Osteocyte (in vitro differentiated cells): ENCODE results near the gene CHERP. TPM values are rescaled to one million over a fixed set of nuclear protein-coding genes. Genes with fewer than 3 reads are reported as not detected.

Source experiments
- DNase-seq: peaks from one replicate; pipeline ENCODE4 v3.0.0; 2021; ENCODE audit warnings: mixed read lengths; ENCODE audit not compliant: unreplicated experiment; ENCODE audit errors: extremely low spot score
- H3K27ac Mint-ChIP-seq: one replicate; pipeline ENCODE4 v1.8.0; 2021; ENCODE audit warnings: mild to moderate bottlenecking, mixed read lengths; ENCODE audit not compliant: unreplicated experiment
- H3K27me3 Mint-ChIP-seq: one replicate; pipeline ENCODE4 v1.8.0; 2021; ENCODE audit warnings: mixed read lengths; ENCODE audit not compliant: unreplicated experiment
- H3K36me3 Mint-ChIP-seq: one replicate; pipeline ENCODE4 v1.8.0; 2021; ENCODE audit warnings: mixed read lengths; ENCODE audit not compliant: unreplicated experiment
- H3K4me1 Mint-ChIP-seq: one replicate; pipeline ENCODE4 v1.8.0; 2021; ENCODE audit warnings: mixed read lengths; ENCODE audit not compliant: unreplicated experiment
- H3K4me3 Mint-ChIP-seq: one replicate; pipeline ENCODE4 v1.8.0; 2021; ENCODE audit warnings: mild to moderate bottlenecking, moderate library complexity, mixed read lengths; ENCODE audit not compliant: unreplicated experiment
- H3K9me3 Mint-ChIP-seq: one replicate; pipeline ENCODE4 v1.8.0; 2021; ENCODE audit warnings: mixed read lengths; ENCODE audit not compliant: unreplicated experiment
- total RNA-seq: library from RNA; stranded (reverse); gene quantifications from 2 replicates; pipeline ENCODE4 v1.2.1, GENCODE V29; 2021
- TF ChIP-seq, protein P1 (sequence below): fragments of 200-600 bp; sonication (generic); IDR thresholded peaks from 2 replicates; pipeline ENCODE4 v1.5.0; 2021; ENCODE audit warnings: antibody characterized with exemption, mild to moderate bottlenecking, moderate library complexity

The CHERP gene
- total RNA-seq, 1 donor from 2014 or later: 50.1 TPM

DNA sequence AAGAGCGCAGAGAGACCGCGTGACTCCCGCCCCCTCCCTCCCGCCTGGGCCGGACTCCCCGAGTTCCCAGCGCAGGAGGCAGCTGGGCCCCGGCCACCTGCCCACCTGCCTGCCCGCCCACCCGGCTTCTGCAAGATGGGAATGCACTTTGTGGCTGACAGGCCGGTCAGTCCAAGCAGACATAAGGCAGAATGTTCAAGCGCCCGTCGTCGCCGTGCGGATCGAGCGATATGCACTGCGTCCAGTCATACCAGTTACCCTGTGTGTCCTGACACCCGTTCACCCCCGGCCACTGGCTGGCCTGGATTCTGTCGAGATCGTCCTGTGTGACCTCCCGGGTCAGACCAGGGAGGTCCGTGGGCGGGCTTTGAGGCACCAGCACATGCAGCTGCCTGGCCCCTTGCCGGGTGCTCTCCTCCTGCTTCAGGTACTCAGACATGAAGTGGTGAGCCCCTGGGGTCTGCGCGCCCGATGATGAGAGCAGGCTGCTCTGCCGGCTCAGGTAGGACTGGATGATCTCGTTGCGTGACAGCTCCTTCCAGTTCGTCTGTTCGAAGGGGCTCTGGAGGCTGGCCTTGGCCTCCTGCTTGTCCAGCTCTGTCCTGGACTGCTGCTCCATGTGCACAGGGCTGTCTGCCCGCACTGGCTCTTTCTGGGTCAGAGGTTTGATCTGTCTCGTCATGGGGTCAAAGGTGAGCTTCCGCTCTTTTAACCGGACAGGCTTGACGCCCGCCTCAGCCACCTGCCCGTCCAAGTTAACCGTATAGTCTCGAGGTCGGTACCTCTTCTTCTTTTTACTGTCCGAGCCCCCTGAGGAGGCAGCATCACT is 33.8 kb upstream of the CHERP start:
- Mint-ChIP-seq H3K36me3 (peaks cover 10% of the 10 kb centered on the region), H3K4me1 (peaks cover 29% of the 10 kb centered on the region), H3K27ac (no peak overlapping the region), H3K27me3 (no peaks in the 10 kb centered on the region), H3K9me3 (no peaks in the 10 kb centered on the region), H3K4me3 (no peak overlapping the region)
- TF ChIP-seq, protein P1, sequence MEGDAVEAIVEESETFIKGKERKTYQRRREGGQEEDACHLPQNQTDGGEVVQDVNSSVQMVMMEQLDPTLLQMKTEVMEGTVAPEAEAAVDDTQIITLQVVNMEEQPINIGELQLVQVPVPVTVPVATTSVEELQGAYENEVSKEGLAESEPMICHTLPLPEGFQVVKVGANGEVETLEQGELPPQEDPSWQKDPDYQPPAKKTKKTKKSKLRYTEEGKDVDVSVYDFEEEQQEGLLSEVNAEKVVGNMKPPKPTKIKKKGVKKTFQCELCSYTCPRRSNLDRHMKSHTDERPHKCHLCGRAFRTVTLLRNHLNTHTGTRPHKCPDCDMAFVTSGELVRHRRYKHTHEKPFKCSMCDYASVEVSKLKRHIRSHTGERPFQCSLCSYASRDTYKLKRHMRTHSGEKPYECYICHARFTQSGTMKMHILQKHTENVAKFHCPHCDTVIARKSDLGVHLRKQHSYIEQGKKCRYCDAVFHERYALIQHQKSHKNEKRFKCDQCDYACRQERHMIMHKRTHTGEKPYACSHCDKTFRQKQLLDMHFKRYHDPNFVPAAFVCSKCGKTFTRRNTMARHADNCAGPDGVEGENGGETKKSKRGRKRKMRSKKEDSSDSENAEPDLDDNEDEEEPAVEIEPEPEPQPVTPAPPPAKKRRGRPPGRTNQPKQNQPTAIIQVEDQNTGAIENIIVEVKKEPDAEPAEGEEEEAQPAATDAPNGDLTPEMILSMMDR: no peak
- no peak for DNase-seq

DNA sequence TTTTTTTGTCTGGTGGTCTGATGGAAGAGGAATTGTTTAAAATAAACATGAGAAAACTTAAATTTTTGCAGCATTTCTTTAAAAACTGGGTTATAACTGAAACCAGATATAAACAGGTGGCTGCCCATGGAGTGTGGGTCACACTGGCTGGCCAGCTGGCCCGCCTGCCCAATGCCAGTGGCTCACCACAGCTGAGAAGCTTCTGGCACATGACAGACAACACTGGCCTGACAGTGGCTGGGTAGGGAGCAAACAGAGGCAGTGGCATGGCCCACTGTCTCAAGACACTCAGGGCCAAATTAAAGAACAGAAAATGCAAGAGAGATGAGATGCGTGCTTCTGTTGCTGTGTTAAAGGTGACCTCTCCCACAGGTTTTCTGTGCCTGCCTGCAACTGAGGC is 33.0 kb upstream of the CHERP start:
- no peak for DNase-seq
- no peak overlapping the region for H3K27ac Mint-ChIP-seq

DNA sequence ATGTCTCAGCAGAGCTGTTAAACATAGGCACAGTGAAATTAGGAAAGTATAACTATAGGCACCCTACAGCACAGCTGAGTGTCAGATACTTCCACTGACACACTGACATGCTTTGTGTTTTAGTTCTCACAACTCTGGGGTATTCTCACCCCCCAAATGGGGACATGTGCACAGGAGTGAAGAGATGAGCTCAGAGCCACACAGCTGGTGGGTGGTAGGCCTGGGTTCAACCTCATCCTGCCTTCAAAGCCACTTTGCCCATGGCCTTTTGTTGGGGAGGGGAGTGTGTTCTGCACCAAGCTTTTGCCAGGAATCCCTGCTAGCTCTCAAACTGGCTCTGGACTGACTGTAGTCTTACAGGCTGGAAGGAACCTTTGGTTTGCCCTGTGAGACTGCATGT is 31.7 kb upstream of the CHERP start:
- TF ChIP-seq, protein P1: no peak
- no peaks in the 10 kb centered on the region for H3K9me3 Mint-ChIP-seq
- H3K27ac Mint-ChIP-seq: no peak overlapping the region
- peaks cover 43% of the 10 kb centered on the region for H3K4me1 Mint-ChIP-seq
- H3K27me3 Mint-ChIP-seq: no peaks in the 10 kb centered on the region
- peaks cover 12% of the 10 kb centered on the region for H3K36me3 Mint-ChIP-seq
- DNase-seq: no peak
- H3K4me3 Mint-ChIP-seq: peak overlapping the region; percentile 38

More for the DNA sequence above, 33.0 kb upstream of the CHERP start:
- TF ChIP-seq, protein P1: no peak
- no peaks in the 10 kb centered on the region for H3K27me3 Mint-ChIP-seq
- H3K9me3 Mint-ChIP-seq: no peaks in the 10 kb centered on the region
- no peak overlapping the region for H3K4me3 Mint-ChIP-seq
- H3K4me1 Mint-ChIP-seq: peaks cover 35% of the 10 kb centered on the region
- peaks cover 10% of the 10 kb centered on the region for H3K36me3 Mint-ChIP-seq

DNA sequence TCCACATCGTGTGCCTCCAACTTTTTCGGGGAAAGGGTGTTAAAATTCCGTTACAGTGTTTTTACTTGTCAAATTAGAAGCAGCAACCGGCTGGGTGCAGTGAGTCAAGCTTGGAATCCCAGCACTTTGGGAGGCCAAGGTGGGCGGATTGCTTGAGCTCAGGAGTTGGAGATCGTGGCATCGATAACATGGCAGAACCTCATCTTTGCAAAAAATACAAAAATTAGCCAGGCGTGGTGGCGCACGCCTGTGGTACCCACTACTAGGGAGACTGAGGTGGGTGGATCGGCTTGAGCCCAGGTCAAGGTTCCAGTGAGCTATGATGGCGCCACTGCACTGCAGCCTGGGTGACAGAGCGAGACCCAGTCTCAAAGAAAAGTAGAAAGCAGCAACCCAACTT is 31.1 kb upstream of the CHERP start:
- peaks cover 45% of the 10 kb centered on the region for H3K4me1 Mint-ChIP-seq
- H3K4me3 Mint-ChIP-seq: peak overlapping the region; percentile 99
- peak overlapping the region; percentile 97 for H3K27ac Mint-ChIP-seq
- H3K27me3 Mint-ChIP-seq: no peaks in the 10 kb centered on the region
- DNase-seq: no peak
- peaks cover 9% of the 10 kb centered on the region for H3K36me3 Mint-ChIP-seq
- TF ChIP-seq, protein P1: no peak
- H3K9me3 Mint-ChIP-seq: no peaks in the 10 kb centered on the region

DNA sequence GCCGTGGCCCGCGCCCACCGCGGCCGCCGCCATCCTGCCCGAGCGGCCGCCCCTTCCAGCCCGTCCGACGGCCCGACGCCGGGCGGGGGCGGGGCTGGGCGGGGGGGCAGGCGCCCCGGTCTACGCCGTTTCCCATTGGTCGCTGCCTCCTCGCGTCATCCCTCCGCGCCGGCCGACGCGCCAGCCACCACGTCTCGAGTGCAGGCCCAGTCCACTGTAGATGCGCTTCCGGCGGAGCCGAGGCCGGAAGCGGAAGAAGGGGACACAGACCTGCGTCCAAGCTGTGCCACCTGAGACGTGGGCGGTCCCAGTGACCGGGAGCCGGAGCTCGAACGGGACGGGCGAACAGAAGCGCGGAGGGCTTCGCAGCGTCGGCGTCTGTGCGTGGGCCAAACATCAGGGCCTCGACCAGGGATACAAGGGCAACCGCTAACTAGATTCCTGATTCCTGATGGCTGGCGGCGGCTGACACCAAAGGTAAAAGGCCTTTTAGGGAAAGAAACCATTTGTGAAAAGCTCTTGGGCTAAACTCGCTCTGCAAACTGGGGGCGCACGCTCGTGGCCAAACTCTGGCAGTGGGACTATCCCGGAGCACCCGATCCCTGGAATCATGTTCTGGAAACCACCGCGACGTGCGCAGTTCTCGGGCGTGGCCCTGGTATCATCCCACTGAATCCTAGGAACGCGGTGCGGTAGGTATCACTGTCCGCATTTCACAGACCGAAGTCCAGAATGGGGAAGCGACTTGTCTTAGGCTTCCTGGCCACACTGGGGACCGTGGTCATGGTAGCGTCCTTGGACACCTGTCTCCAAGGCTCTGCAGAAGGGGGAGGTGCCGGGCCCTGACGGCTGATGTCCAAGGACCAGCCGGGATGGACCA is 30.3 kb upstream of the CHERP start, which contains the start of gene SLC35E1:
Gene SLC35E1 (minus strand): TSS at position 84 of the 880 bp plus-strand sequence. CDS start 51 bp downstream, at position 33.
- Mint-ChIP-seq H3K4me3 (peak within 1 kb of the TSS; percentile 99), H3K27ac (peak within 1 kb of the TSS; percentile 97), H3K36me3 (peaks cover 11% of the 10 kb centered on the region), H3K9me3 (no peaks in the 10 kb centered on the region), H3K4me1 (peaks cover 45% of the 10 kb centered on the region), H3K27me3 (no peaks in the 10 kb centered on the region)
- peak; percentile 98 for DNase-seq
- TF ChIP-seq, protein P1: no peak
